BLaER1 treated with 17β-estradiol and CSF1 and Interleukin-3, amounts not matched to agents 10 nM and 100 nM (cell line): Measurements from ENCODE around the gene CTSO.
A peak's percentile ranks its signal among the peaks of the same experiment; 100 is the strongest.

Experiments
- H3K27ac ChIP-seq, 11 experiments: shearing (Covaris generic); formaldehyde crosslinking; 2 replicates each; pipeline ENCODE4 v1.8.1; 2022
- H3K27me3 ChIP-seq, 11 experiments: shearing (Covaris generic); formaldehyde crosslinking; 2 replicates each; pipeline ENCODE4 v1.8.1; 2022
- H3K36me3 ChIP-seq, 11 experiments: shearing (Covaris generic); formaldehyde crosslinking; 2 replicates each; pipeline ENCODE4 v1.8.1; 2022
- H3K4me1 ChIP-seq, 10 experiments: shearing (Covaris generic); formaldehyde crosslinking; 2 replicates each; pipeline ENCODE4 v1.8.1; 2022
- H3K4me2 ChIP-seq, 11 experiments: shearing (Covaris generic); formaldehyde crosslinking; 2 replicates each; pipeline ENCODE4 v1.8.1; 2022
- H3K4me3 ChIP-seq, 10 experiments: shearing (Covaris generic); formaldehyde crosslinking; 2 replicates each; pipeline ENCODE4 v1.8.1; 2022
- H3K9ac ChIP-seq, 11 experiments: shearing (Covaris generic); formaldehyde crosslinking; 2 replicates each; pipeline ENCODE4 v1.8.1; 2022
- H3K9me3 ChIP-seq, 11 experiments: shearing (Covaris generic); formaldehyde crosslinking; replicated peaks in 1 of 11; 2 replicates each; pipeline ENCODE4 v1.8.1; 2022
- H4K20me1 ChIP-seq, 11 experiments: shearing (Covaris generic); formaldehyde crosslinking; 2 replicates each; pipeline ENCODE4 v1.8.1; 2022
- Cebpa-rat ChIP-seq, 11 experiments: shearing (Covaris generic); IDR thresholded peaks; 2 replicates each; pipeline ENCODE4 v1.8.1; 2022

CTSO gene

GRCh38 chr4:155929833-155930232, 23.8 kb downstream of the CTSO start:
- H3K36me3 ChIP-seq = peaks cover 0 to 16% (median 10%) of the 10 kb centered on the region in 11 experiments; a peak in 12 of 22 replicates
- no peaks in the 10 kb centered on the region for H3K27me3 ChIP-seq
- H3K4me1 ChIP-seq = 0 out of 20 replicates have a peak, but pooled peaks cover 0 to 4% (median 0%) of the 10 kb centered on the region in 10 experiments
- peak overlapping the region in 1 of 11 experiments; percentile 23; a peak in 1 of 22 replicates for H3K27ac ChIP-seq
- H4K20me1 ChIP-seq = no peaks in the 10 kb centered on the region
- H3K9ac ChIP-seq = no peak overlapping the region
- H3K9me3 ChIP-seq = peaks cover 21 to 37% (median 27%) of the 10 kb centered on the region in 11 experiments
- H3K4me3 ChIP-seq = no peak overlapping the region
- TF ChIP-seq Cebpa-rat (IDR thresholded peaks at IDR 0.05) = no peak
- no peak overlapping the region for H3K4me2 ChIP-seq

GRCh38 chr4:155924637-155925036, 29.0 kb downstream of the CTSO start:
- Histone ChIP-seq H3K36me3 (peaks cover 0 to 13% (median 10%) of the 10 kb centered on the region in 11 experiments; a peak in 12 of 22 replicates), H4K20me1 (no peaks in the 10 kb centered on the region), H3K4me3 (no peak overlapping the region), H3K9me3 (peaks cover 9 to 15% (median 11%) of the 10 kb centered on the region in 11 experiments), H3K4me1 (no peaks in the 10 kb centered on the region), H3K9ac (no peak overlapping the region), H3K27ac (no peak overlapping the region), H3K4me2 (no peak overlapping the region), H3K27me3 (no peaks in the 10 kb centered on the region)
- no peak for TF ChIP-seq Cebpa-rat (IDR thresholded peaks at IDR 0.05)

GRCh38 chr4:155921597-155921996, 32.1 kb downstream of the CTSO start:
- Histone ChIP-seq H4K20me1 (no peaks in the 10 kb centered on the region), H3K9ac (no peak overlapping the region), H3K27me3 (no peaks in the 10 kb centered on the region), H3K27ac (no peak overlapping the region), H3K4me2 (no peak overlapping the region), H3K9me3 (no peaks in the 10 kb centered on the region), H3K4me3 (no peak overlapping the region), H3K36me3 (no peaks in the 10 kb centered on the region), H3K4me1 (no peaks in the 10 kb centered on the region)
- no peak for TF ChIP-seq Cebpa-rat (IDR thresholded peaks at IDR 0.05)

- Histone ChIP-seq H3K36me3 (no peaks in the 10 kb centered on the region), H3K4me1 (peaks cover 0 to 10% (median 0%) of the 10 kb centered on the region in 10 experiments; a peak in 3 of 20 replicates), H3K4me3 (no peak overlapping the region), H3K4me2 (peak overlapping the region in 2 of 11 experiments; percentile 8 to 28; a peak in 4 of 22 replicates), H3K27me3 (no peaks in the 10 kb centered on the region), H3K9me3 (no peaks in the 10 kb centered on the region), H3K9ac (no peak overlapping the region), H3K27ac (no peak overlapping the region), H4K20me1 (no peaks in the 10 kb centered on the region)
- no peak for TF ChIP-seq Cebpa-rat (IDR thresholded peaks at IDR 0.05)
These were observed 38.9 kb downstream of the CTSO start for GRCh38 chr4:155914782-155915181.

GRCh38 chr4:155911905-155912304, 41.8 kb downstream of the CTSO start:
- Histone ChIP-seq H3K27me3 (no peaks in the 10 kb centered on the region), H3K4me1 (peaks cover under 1 to 25% (median 5%) of the 10 kb centered on the region in 10 experiments; a peak in 15 of 20 replicates), H3K4me2 (no peak overlapping the region), H3K36me3 (no peaks in the 10 kb centered on the region), H3K27ac (no peak overlapping the region), H3K9ac (no peak overlapping the region), H3K4me3 (no peak overlapping the region), H3K9me3 (no peaks in the 10 kb centered on the region), H4K20me1 (no peaks in the 10 kb centered on the region)
- TF ChIP-seq Cebpa-rat (IDR thresholded peaks at IDR 0.05) = no peak

- TF ChIP-seq Cebpa-rat (IDR thresholded peaks at IDR 0.05) = no peak
- Histone ChIP-seq H3K4me2 (no peak overlapping the region), H3K9me3 (no peaks in the 10 kb centered on the region), H3K27me3 (no peaks in the 10 kb centered on the region), H3K4me1 (peaks cover 4 to 21% (median 8%) of the 10 kb centered on the region in 10 experiments; a peak in 15 of 20 replicates), H3K4me3 (no peak overlapping the region), H4K20me1 (no peaks in the 10 kb centered on the region), H3K27ac (no peak overlapping the region), H3K36me3 (no peaks in the 10 kb centered on the region), H3K9ac (no peak overlapping the region)
These were observed 43.9 kb downstream of the CTSO start for GRCh38 chr4:155909615-155910226.

GRCh38 chr4:155908187-155909139, 45.2 kb downstream of the CTSO start:
- no peaks in the 10 kb centered on the region for H3K27me3 ChIP-seq
- no peak overlapping the region for H3K27ac ChIP-seq
- no peak for TF ChIP-seq Cebpa-rat (IDR thresholded peaks at IDR 0.05)
- peaks cover 4 to 18% (median 8%) of the 10 kb centered on the region in 10 experiments; a peak in 15 of 20 replicates for H3K4me1 ChIP-seq
- H4K20me1 ChIP-seq = no peaks in the 10 kb centered on the region
- H3K4me3 ChIP-seq = no peak overlapping the region
- peak overlapping the region in 3 of 11 experiments; percentile 6 to 55 (median 41); a peak in 4 of 22 replicates for H3K4me2 ChIP-seq
- no peaks in the 10 kb centered on the region for H3K9me3 ChIP-seq
- H3K36me3 ChIP-seq = no peaks in the 10 kb centered on the region
- H3K9ac ChIP-seq = no peak overlapping the region

- Histone ChIP-seq H3K9me3 (no peaks in the 10 kb centered on the region), H3K27me3 (no peaks in the 10 kb centered on the region), H3K4me1 (peaks cover 4 to 18% (median 8%) of the 10 kb centered on the region in 10 experiments; a peak in 15 of 20 replicates), H4K20me1 (no peaks in the 10 kb centered on the region), H3K4me2 (peak overlapping the region in 3 of 11 experiments; percentile 38 to 55 (median 42); a peak in 4 of 22 replicates), H3K36me3 (no peaks in the 10 kb centered on the region), H3K4me3 (no peak overlapping the region), H3K9ac (no peak overlapping the region), H3K27ac (no peak overlapping the region; a peak in 1 of 22 replicates)
- TF ChIP-seq Cebpa-rat (IDR thresholded peaks at IDR 0.05) = no peak
These were observed 46.1 kb downstream of the CTSO start for GRCh38 chr4:155907556-155907955.
